PC-9 (cell line): Measurements from ENCODE around the gene TLR6.

Experiments used
- CTCF ChIP-seq: fragments of 200-600 bp; sonication (generic); conservative IDR thresholded peaks from 2 replicates; pipeline ENCODE4 v1.6.1; 2017; ENCODE audit warnings: mixed run types, antibody characterized with exemption, mild to moderate bottlenecking, moderate library complexity
- EZH2 ChIP-seq: fragments of 200-600 bp; sonication (generic); IDR thresholded peaks from 2 replicates; pipeline ENCODE4 v1.8.0; 2017; ENCODE audit warnings: antibody characterized with exemption, low read depth

- no peak for TF ChIP-seq CTCF
- TF ChIP-seq EZH2 = no peak
Observed at GRCh38 chr4:38884254-38884653, 27.6 kb upstream of the TLR6 start.
